Measurements from ENCODE around the gene CFAP161.
"Not testable (repeated sequence)": the region's sequence is repeated elsewhere in the genome, so short reads cannot be mapped to it uniquely, and the experiment has no call there.

CFAP161 gene

GRCh38 chr15:81157195-81157938, 23.3 kb downstream of the CFAP161 start:
- H3K9me3 ChIP-seq (replicated peaks; ENCODE audit: insufficient read depth, low read length) = no peaks in the 10 kb centered on the region

GRCh38 chr15:81157939-81158223, 23.8 kb downstream of the CFAP161 start:
- TF ChIP-seq EZH2 (optimal IDR thresholded peaks at IDR 0.05; ENCODE audit: low read depth, low read length) (no peak), EZH2phosphoT487 (IDR thresholded peaks at IDR 0.05; ENCODE audit: low read length) (no peak), CTCF (IDR thresholded peaks at IDR 0.05; ENCODE audit: low read length) (no peak)
- peaks cover 7% of the 10 kb centered on the region; the same call in 1 of the 2 replicates for H3F3A ChIP-seq (ENCODE audit: insufficient read depth, low read length)
- no peaks in the 10 kb centered on the region for H3K9me2 ChIP-seq (replicated peaks; ENCODE audit: insufficient read depth, low read length)
- H3K4me1 ChIP-seq (ENCODE audit: low read length) = peaks cover 22% of the 10 kb centered on the region
- no peak overlapping the region for H2AFZ ChIP-seq (ENCODE audit: low read length)
- DNase-seq = no peak
- H3K9ac ChIP-seq (ENCODE audit: low read length) = no peak overlapping the region
- H3K79me2 ChIP-seq (ENCODE audit: low read length) = no peaks in the 10 kb centered on the region
- H3K36me3 ChIP-seq (replicated peaks; ENCODE audit: insufficient read depth, low read length) = no peaks in the 10 kb centered on the region
- no peaks in the 10 kb centered on the region for H3K9me3 ChIP-seq (replicated peaks; ENCODE audit: insufficient read depth, low read length)
- no peaks in the 10 kb centered on the region for H3K27me3 ChIP-seq (replicated peaks; ENCODE audit: insufficient read depth, low read length)
- no peak overlapping the region for H3K4me3 ChIP-seq (ENCODE audit: low read length)
- H3K4me2 ChIP-seq (ENCODE audit: low read depth, low read length) = no peak overlapping the region
- H4K20me1 ChIP-seq (ENCODE audit: insufficient read depth, low read length) = no peaks in the 10 kb centered on the region
- no peak overlapping the region for H3K27ac ChIP-seq (ENCODE audit: low read length)

More at GRCh38 chr15:81157195-81157938, 23.3 kb downstream of the CFAP161 start:
- Histone ChIP-seq H3K9me2 (replicated peaks; ENCODE audit: insufficient read depth, low read length) (no peaks in the 10 kb centered on the region), H3K4me1 (ENCODE audit: low read length) (peaks cover 22% of the 10 kb centered on the region), H3K27ac (ENCODE audit: low read length) (no peak overlapping the region), H3K4me2 (ENCODE audit: low read depth, low read length) (no peak overlapping the region), H4K20me1 (ENCODE audit: insufficient read depth, low read length) (no peaks in the 10 kb centered on the region), H3K9ac (ENCODE audit: low read length) (no peak overlapping the region), H3K79me2 (ENCODE audit: low read length) (no peaks in the 10 kb centered on the region), H3F3A (ENCODE audit: insufficient read depth, low read length) (peaks cover 7% of the 10 kb centered on the region; the same call in 1 of the 2 replicates), H3K36me3 (replicated peaks; ENCODE audit: insufficient read depth, low read length) (no peaks in the 10 kb centered on the region), H3K27me3 (replicated peaks; ENCODE audit: insufficient read depth, low read length) (no peaks in the 10 kb centered on the region), H3K4me3 (ENCODE audit: low read length) (no peak overlapping the region), H2AFZ (ENCODE audit: low read length) (no peak overlapping the region)
- DNase-seq = no peak
- TF ChIP-seq CTCF (IDR thresholded peaks at IDR 0.05; ENCODE audit: low read length) (no peak), EZH2 (optimal IDR thresholded peaks at IDR 0.05; ENCODE audit: low read depth, low read length) (no peak), EZH2phosphoT487 (IDR thresholded peaks at IDR 0.05; ENCODE audit: low read length) (no peak)

- not testable (repeated sequence) for H3K4me3 ChIP-seq (ENCODE audit: low read length); H3K27ac ChIP-seq (ENCODE audit: low read length); H2AFZ ChIP-seq (ENCODE audit: low read length)
Measured at GRCh38 chr15:81158561-81158960, 24.5 kb downstream of the CFAP161 start.

More at GRCh38 chr15:81158561-81158960, 24.5 kb downstream of the CFAP161 start:
- H3K36me3 ChIP-seq (replicated peaks; ENCODE audit: insufficient read depth, low read length); H3K27me3 ChIP-seq (replicated peaks; ENCODE audit: insufficient read depth, low read length); H3K9ac ChIP-seq (ENCODE audit: low read length); H4K20me1 ChIP-seq (ENCODE audit: insufficient read depth, low read length); H3K9me3 ChIP-seq (replicated peaks; ENCODE audit: insufficient read depth, low read length); H3K9me2 ChIP-seq (replicated peaks; ENCODE audit: insufficient read depth, low read length); H3K4me2 ChIP-seq (ENCODE audit: low read depth, low read length); H3F3A ChIP-seq (ENCODE audit: insufficient read depth, low read length); DNase-seq; H3K79me2 ChIP-seq (ENCODE audit: low read length): not testable (repeated sequence)
- H3K4me1 ChIP-seq (ENCODE audit: low read length) = peaks cover 22% of the 10 kb centered on the region
